HG02981 (cell line): Measurements from ENCODE around the gene MUC3A.

ENCODE experiments used
- ATAC-seq: cut with Tn5 transposase; IDR thresholded peaks from one replicate; pipeline ENCODE4 v1.9.1; 2021; ENCODE audit warnings: mild to moderate bottlenecking, moderate library complexity; ENCODE audit not compliant: unreplicated experiment

Gene MUC3A

DNA sequence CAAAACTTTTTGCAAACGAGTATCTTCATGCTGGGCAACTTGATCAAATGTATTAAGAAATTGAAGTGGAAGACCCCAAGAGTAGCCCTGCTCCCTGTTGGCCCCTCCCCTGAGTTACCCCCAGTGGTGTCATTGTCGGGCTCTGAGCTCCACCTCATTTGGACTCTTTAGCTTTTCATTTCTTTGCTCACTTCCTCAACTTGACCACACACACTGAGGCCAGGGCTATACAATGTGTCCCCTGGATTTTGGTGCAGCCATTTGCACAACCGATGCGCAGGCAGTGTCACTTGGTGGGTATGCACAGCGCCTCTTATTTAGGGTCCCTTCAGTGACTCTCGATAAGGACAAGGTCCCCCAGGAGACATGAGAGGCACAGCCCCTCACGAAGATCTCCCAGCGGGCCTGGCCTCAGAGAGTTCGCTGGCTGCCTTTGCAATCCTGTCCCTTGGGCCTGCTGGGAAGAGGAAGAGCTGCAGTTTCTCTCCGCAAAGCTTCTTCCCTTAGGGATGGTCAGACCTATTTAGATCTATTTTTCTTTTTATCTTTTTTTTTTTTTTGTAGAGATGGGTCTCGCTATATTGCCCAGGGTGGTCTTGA lies 2.5 kb upstream of the MUC3A start:
- no peak for ATAC-seq

DNA sequence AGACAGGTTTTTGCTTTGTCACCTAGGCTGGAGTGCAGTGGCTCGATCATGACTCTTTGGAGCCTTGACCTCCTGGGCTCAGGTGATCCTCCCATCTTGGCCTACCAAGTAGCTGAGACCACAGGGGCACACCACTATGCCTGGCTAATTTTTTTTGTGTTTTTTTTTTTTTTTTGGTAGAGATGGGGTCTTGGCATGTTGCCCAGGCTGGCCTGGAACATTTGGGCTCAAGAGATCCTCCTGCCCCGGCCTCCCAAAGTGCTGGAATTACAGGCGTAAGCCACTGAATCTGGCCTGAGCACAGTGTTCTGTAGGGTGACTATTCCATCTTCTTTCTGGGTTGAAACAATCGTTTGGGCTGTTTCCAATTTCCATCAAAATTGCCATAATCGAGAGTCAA lies 1.5 kb upstream of the MUC3A start:
- no peak for ATAC-seq

DNA sequence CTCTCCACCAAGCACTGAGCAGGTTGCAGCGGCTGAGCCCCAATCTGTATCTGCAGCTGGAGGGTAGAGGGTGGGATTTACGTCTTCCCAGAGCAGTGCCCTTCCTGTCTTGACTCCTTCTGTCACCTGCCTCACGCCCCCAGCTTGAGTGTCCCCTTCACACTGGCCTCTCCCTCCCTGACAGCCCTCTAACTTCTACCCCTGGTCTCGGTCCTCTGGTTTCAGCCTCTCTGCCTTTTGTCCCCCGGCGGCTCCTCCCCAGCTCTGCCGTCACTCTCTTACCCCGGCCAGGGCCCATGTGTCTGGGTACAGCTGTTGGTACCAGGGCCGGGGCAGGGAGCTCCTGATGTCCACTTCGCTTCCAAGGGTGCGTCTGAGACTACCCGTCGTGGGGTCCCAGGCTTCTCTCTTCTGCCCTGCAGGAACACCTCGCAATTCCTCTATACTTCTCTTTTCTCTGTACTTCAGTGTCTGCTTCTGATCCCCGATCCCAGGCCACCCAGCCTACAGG lies 654 bp downstream of the MUC3A start:
- no peak for ATAC-seq

DNA sequence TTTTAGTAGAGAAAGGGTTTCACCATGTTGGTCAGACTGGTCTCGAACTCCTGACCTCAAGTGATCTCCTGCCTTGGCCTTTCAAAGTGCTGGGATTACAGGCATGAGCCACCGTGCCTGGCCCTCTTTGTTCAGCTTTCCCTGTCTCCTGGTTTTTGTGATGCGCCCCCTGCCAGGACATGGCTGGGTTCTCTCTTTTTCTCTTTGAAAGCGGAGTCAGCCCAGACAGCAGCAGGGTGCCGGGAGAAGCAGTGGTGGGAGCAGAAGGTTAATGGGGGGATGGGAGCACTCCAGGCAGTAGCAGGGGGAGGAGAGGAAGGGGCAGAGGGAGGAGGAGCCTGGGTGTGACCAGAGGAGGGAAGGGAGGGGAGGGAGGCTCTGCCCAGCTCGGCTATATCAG lies 1.8 kb downstream of the MUC3A start:
- no peak for ATAC-seq

DNA sequence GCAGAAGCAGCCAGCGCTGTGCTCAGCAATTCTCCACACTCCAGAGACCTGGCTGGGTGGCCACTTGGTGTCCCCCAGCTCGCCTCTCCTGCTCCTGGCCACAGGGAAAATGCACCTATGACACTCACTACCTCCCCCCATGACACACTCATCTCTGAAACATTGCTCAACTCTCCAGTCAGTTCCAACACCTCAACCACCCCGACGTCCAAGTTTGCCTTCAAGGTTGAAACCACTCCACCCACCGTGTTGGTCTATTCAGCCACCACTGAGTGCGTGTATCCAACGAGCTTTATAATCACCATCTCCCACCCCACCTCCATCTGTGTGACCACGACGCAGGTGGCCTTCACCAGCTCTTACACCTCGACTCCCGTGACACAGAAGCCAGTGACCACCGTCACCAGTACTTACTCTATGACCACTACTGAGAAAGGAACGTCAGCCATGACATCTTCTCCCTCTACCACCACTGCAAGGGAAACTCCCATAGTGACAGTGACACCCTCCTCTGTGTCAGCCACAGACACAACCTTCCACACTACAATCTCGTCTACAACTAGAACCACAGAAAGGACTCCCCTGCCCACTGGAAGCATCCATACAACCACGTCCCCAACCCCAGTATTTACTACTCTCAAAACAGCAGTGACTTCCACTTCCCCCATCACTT lies 2.7 kb downstream of the MUC3A start:
- no peak for ATAC-seq

DNA sequence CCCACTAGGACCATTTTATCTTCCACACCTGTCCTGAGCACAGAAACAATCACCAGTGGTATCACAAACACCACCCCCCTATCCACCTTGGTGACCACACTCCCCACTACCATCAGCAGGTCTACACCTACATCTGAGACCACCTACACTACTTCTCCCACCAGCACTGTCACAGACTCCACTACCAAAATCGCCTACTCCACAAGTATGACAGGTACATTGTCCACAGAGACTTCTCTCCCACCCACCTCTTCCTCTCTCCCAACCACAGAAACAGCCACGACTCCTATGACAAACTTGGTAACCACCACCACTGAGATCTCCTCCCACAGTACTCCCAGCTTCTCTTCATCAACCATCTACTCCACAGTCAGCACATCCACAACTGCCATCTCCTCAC lies 3.3 kb downstream of the MUC3A start:
- ATAC-seq, result no peak

DNA sequence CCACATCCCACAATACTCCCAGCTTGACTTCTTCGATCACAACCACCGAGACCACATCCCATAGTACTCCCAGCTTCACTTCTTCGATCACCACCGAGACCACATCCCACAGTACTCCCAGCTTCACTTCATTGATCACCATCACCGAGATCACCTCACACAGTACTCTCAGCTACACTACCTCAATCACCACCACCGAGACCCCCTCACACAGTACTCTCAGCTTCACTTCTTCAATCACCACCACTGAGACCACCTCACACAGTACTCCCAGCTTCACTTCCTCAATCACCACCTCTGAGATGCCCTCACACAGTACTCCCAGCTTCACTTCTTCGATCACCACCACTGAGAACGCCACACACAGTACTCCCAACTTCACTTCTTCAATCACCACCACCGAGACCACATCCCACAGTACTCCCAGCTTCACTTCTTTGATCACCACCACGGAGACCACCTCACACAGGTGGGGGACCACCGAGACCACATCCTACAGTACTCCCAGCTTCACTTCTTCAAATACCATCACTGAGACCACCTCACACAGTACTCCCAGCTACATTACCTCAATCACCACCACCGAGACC lies 8.6 kb downstream of the MUC3A start:
- no peak for ATAC-seq

DNA sequence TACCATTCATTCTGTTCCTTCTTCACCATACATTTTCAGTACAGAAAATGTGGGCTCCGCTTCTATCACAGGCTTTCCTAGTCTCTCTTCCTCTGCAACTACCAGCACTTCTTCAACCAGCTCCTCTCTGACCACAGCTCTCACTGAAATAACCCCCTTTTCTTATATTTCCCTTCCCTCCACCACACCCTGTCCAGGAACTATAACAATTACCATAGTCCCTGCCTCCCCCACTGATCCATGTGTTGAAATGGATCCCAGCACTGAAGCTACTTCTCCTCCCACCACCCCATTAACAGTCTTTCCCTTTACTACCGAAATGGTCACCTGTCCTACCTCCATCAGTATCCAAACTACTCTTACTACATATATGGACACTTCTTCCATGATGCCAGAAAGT lies 10.6 kb downstream of the MUC3A start:
- no peak for ATAC-seq

DNA sequence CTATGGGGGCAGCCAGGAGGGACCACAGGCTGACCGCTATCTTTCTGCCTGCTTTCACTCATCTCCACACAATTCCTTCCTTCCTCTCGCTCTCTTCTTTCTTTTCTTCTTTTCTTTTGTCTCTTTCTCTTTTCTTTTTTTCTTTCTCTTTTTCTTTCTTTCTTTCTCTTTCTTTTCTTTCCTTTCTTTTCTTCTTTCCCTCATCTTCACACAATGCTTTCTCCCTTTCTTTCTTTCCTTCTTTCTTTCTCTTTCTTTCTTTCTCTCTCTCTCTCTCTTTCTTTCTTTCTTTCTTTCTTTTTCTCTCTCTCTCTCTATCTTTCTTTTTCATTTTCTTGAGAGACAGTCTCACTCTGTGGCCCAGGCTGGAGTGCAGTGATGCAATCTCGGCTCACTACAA lies 13.2 kb downstream of the MUC3A start:
- ATAC-seq, result no peak

DNA sequence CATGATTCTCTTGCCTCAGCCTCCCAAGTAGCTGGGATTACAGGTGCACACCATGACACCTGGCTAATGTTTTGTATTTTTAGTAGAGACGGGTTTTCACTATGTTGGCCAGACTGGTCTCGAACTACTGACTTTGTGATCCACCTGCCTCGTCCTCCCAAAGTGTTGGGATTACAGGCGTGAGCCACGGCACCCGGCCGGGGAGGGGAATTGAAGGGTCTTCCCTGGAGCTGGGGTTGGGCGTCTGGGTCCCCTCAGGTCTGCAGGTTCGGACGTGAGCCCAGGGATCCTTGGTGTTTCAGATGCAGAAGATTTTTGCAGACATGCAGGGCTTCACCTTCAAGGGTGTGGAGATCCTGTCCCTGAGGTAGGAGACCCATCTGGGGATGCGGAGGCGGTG lies 14.1 kb downstream of the MUC3A start:
- no peak for ATAC-seq

DNA sequence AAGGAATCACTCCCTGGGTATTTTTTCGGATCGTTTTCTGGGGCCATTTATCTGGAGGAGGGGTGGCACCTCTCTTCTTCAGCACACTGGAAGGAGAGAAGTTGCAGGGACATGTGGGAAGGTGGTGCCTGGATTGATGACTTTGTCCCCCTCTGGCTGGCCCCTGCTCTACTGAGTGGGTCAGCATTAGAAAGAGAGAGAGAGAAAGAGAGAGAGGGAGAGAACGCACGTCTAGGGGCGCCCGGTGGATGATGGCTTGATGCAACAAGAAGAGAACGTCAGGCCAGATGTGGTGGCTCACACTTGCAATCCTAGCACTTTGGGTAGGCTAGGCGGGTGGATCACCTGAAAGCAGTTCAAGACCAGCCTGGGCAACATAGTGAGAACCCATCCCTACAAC lies 14.5 kb downstream of the MUC3A start:
- no peak for ATAC-seq

DNA sequence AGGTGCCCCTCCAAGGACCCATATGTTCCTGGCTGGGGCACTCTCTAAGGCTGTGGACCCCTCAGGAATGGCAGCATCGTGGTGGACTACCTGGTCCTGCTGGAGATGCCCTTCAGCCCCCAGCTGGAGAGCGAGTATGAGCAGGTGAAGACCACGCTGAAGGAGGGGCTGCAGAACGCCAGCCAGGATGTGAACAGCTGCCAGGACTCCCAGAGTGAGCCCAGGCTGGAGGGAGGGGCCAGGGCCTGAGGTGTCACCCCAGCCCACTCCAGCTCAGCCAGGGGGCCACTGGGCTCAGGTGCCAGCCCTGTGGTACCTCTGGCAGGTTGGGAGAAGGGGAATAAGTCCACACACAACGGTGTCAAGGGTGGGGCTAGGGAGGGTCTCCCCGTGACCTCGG lies 15.3 kb downstream of the MUC3A start:
- ATAC-seq, result no peak

DNA sequence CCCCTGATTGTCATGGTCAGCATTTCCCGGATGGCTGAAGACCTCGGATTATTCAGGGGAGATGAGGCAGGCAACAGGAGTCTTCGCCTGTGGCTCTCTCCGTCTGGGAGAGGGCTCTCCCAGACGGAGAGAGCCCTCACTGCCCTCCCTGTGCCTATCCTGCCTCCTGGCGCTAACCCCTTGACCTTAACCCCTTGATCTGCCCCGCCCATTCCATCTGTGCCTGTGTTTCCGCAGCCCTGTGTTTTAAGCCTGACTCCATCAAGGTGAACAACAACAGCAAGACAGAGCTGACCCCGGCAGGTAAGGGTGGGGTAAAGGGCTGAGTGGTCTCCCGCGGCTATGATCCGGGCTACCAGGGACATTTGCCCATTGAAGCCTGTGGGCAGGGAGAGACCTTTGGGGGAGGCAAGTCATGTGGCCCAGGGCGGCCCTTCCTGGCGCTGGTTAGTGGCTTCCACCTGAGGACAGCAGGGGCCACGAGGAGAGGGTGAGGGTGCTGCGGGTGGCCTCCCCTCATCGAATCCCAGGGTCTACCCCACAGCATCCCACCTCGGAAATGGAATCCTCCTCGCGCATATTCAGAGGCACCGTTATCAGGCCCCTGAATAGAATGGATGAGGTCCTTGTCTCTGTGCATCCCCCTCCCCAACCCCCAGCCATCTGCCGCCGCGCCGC lies 15.8 kb downstream of the MUC3A start:
- ATAC-seq, result no peak

DNA sequence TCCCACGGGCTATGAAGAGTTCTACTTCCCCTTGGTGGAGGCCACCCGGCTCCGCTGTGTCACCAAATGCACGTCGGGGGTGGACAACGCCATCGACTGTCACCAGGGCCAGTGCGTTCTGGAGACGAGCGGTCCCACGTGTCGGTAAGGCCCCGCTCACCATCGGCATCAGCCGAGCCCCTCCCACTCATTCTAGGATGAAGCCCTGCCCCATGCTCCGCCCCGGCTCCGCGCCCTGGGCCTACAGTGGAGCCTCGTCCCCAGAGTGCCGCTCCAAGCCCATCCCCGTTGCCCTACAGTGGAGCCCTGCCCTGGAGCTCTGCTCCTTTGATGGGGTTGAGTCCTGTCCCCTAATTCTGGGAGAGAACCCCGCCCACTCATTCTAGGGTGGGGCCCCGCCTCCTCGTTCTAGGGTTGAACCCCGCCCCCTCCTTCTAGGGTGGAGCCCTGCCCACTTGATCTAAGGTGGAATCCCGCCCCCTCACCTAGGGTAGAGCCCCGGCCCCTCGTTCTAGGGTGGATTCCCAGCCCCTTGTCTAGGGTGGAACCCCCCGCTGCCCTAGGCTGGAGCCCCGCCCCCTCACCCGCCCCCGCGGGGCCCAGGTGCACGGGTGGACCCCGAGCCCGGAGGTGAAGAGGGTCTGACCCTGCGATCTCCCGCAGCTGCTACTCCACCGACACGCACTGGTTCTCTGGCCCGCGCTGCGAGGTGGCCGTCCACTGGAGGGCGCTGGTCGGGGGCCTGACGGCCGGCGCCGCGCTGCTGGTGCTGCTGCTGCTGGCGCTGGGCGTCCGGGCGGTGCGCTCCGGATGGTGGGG lies 16.6 kb downstream of the MUC3A start:
- peak; percentile 43 for ATAC-seq

DNA sequence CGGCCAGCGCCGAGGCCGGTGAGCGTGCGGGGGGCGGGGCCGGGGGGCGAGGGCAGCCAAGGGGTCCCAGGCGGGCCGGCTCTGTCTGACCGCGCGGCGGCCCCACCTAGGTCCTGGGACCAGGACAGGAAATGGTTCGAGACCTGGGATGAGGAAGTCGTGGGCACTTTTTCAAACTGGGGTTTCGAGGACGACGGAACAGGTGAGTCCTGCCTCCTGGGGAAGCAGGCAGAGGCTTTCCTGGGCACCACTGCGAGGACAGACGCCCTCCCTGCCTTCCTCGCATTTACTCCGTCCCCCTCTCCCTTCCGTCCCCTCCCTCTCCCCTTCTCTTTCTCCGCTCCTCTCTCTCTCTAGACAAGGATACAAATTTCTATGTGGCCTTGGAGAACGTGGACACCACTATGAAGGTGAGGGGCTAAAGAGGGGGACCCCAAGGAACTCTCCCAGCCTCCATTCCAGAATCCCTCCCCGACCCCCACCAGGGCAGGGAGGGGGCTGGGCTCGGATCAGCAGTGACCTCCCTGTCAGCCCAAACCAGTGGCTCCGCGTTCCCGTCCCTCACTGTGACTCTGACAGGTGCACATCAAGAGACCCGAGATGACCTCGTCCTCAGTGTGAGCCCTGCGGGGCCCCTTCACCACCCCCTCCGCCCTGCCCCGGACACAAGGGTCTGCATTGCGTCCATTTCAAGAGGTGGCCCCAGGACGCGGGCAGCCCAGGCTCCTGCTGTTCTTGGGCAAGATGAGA lies 17.4 kb downstream of the MUC3A start:
- no peak for ATAC-seq

DNA sequence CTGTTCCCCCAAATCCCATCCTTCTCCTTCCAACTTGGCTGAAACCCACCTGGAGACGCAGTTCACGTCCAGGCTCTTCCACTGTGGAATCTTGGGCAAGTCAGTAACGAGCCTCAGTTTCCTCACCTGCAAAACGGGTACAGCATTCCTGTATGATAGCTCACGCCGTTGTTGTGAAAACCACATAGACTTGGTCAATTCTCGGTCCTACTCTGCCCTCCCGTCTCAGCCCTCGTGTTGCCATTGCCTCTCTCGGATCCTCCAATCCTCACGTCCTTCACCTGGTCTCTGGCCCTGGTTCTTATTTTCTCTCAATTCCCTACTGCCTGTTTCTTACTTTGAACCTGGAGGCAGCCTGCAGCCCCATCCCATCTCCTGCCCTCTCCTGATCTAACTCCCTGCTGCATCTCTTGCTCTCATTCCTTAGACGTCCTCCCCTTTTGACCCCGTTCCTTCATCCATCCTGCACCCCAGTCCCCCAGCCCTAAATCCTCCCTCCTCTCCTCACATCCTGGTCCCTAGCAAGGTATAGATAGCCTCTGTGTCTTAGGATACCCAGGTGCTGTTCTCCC lies 18.0 kb downstream of the MUC3A start:
- no peak for ATAC-seq

DNA sequence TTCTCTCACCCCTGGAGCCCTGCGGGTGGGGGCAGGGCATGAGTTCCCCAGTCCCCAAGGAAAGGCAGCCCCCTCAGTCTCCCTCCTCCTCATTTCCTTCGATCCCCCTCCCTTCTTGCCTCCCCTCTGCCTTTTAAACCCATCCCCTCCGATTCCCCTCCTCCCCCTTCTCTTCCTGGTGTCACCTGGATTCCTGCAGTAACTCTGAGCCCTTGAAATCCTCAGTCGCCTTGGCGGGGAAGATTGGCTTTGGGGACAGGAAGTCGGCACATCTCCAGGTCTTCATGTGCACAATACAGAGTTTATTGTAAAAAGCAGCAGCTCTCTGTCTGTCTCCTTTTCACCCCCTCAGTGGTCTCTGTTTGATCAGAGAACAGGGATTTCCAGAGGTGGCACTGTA lies 18.7 kb downstream of the MUC3A start:
- ATAC-seq, result no peak

DNA sequence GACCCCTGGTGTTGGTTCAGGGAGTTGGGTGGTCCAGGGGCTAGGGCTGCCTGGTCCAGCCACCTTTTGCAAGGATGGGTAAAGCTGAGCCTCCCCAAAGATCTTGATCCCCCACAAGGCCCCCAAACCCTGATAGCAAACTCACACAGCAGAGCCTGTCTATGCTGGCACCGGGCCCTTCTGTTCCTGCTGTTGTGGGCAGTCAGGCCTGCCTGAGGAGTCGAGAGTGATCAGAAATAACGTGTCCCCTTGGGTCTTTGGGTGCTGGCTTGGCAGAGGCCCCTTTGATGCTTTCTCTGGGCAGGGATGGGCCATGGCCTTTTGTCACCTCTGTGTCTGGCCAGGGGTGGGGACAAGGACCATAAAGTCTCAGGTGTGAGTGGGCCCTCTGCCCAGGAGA lies 19.3 kb downstream of the MUC3A start:
- no peak for ATAC-seq

DNA sequence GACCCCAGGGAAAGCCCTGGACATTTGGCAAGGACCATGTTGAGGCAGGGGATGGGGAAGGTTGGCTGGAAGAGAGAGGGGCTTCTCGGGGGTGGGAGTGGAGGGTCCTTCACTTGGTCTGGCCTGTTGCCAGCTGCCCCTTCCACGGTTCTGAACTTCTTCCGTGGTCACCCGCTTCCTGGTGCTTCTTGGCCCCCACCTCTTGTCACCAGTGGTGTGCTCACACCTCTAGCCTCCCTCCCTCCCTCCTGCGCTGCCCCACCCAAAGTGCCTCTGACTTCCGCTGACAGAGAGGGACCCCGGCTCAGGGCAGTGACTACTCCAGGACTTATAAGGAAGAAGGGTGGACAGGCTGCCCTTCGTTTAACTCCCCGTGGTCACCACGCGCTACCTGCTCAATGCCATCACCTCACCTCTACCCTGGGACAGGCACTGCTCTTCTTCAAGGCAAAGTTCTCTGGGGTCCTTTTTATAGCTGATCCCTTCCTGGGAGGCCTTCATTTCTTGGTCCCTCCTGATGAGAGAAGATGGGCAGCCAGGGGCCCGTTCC lies 19.8 kb downstream of the MUC3A start, which contains the start of gene MUC12:
TSS of gene MUC12 (plus strand) at position 500 of the 550 bp plus-strand sequence. CDS start 58 bp downstream, outside the sequence.
- no peak for ATAC-seq
